Fibroblast of skin of right quadriceps (primary cell): ENCODE results near the gene VTCN1.
"Not testable (repeated sequence)": the region's sequence is repeated elsewhere in the genome, so short reads cannot be mapped to it uniquely, and the experiment has no call there.

ENCODE experiments used
- DNase-seq: peaks from one replicate; pipeline ENCODE4 v3.0.0-alpha.2; 2013

VTCN1 gene

GRCh38 chr1:117210831-117211261 lies at the start of gene VTCN1:
Gene VTCN1 (minus strand): TSS chr1:117210927. CDS start chr1:117210855, 72 bp downstream.
- no peak for DNase-seq

- no peak for DNase-seq
These were observed 48.1 kb upstream of the VTCN1 start for GRCh38 chr1:117258791-117259190.

- DNase-seq: not testable (repeated sequence)
These were observed 47.3 kb upstream of the VTCN1 start for GRCh38 chr1:117258075-117258474.

GRCh38 chr1:117257291-117257690 lies 46.6 kb upstream of the VTCN1 start:
- DNase-seq: no peak

GRCh38 chr1:117250061-117250606 lies 39.4 kb upstream of the VTCN1 start:
- DNase-seq: no peak

- DNase-seq: no peak
These were observed 34.2 kb upstream of the VTCN1 start for GRCh38 chr1:117244971-117245370.

GRCh38 chr1:117244306-117244705 lies 33.6 kb upstream of the VTCN1 start:
- no peak for DNase-seq

GRCh38 chr1:117241512-117241911 lies 30.8 kb upstream of the VTCN1 start:
- DNase-seq: no peak

GRCh38 chr1:117240547-117240946 lies 29.8 kb upstream of the VTCN1 start:
- no peak for DNase-seq

GRCh38 chr1:117239467-117239866 lies 28.7 kb upstream of the VTCN1 start:
- DNase-seq: no peak

GRCh38 chr1:117237726-117238381 lies 27.1 kb upstream of the VTCN1 start:
- DNase-seq: no peak

GRCh38 chr1:117235863-117236465 lies 25.2 kb upstream of the VTCN1 start:
- no peak for DNase-seq

- no peak for DNase-seq
These were observed 21.8 kb upstream of the VTCN1 start for GRCh38 chr1:117232531-117232930.

- DNase-seq: no peak
These were observed 21.1 kb upstream of the VTCN1 start for GRCh38 chr1:117231748-117232373.

GRCh38 chr1:117231312-117231711 lies 20.6 kb upstream of the VTCN1 start:
- DNase-seq: no peak

- DNase-seq: no peak
These were observed 18.5 kb upstream of the VTCN1 start for GRCh38 chr1:117229217-117229616.

- no peak for DNase-seq
These were observed 15.2 kb upstream of the VTCN1 start for GRCh38 chr1:117225931-117226330.

GRCh38 chr1:117216718-117217117 lies 6.0 kb upstream of the VTCN1 start:
- no peak for DNase-seq

- DNase-seq: no peak
These were observed 5.2 kb upstream of the VTCN1 start for GRCh38 chr1:117215733-117216462.

- no peak for DNase-seq
These were observed 4.3 kb upstream of the VTCN1 start for GRCh38 chr1:117215019-117215418.

- no peak for DNase-seq
These were observed 2.3 kb upstream of the VTCN1 start for GRCh38 chr1:117213046-117213445.

- DNase-seq: no peak
These were observed 341 bp downstream of the VTCN1 start for GRCh38 chr1:117210386-117210785.

GRCh38 chr1:117209094-117209493 lies 1.6 kb downstream of the VTCN1 start:
- no peak for DNase-seq
